LNCaP clone FGC (cell line): ENCODE data around the gene SLC6A6.

Experiments
- DNase-seq: peaks from one replicate; pipeline ENCODE4 v3.0.0-alpha.2; 2011; ENCODE audit warnings: low read depth
- H3K4me3 ChIP-seq: 2 replicates; pipeline ENCODE4 v1.5.1; 2011; ENCODE audit warnings: mild to moderate bottlenecking, low read depth, low read length, control low read depth
- CTCF ChIP-seq: IDR thresholded peaks from 2 replicates; pipeline ENCODE4 v1.5.1; 2012; ENCODE audit warnings: mild to moderate bottlenecking; ENCODE audit not compliant: control insufficient read depth, insufficient read depth; ENCODE audit errors: extremely low read depth

Gene SLC6A6

GRCh38 chr3:14425581-14426304 is 23.3 kb downstream of the SLC6A6 start:
- H3K4me3 ChIP-seq: no peak overlapping the region
- TF ChIP-seq CTCF: no peak
- DNase-seq: no peak

DNA sequence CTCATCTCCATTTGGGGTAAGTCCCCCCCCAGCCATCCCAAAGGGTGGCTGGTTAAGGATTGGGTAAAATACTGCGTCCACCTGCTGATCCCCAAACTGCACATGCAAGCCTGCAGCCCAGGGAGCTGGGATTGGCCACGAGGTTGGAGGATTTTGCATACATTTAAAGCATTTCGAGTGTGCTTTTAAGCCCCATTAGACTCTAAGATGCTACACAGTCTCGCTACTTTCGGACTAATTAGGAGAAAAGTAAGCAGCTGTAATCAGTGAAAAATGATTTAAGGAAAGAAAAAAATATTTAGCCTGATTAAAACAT is 23.9 kb downstream of the SLC6A6 start:
- no peak for DNase-seq
- no peak overlapping the region for H3K4me3 ChIP-seq
- no peak for TF ChIP-seq CTCF

- peak; percentile 22 for DNase-seq
- H3K4me3 ChIP-seq: no peak overlapping the region
- no peak for TF ChIP-seq CTCF
Observed at GRCh38 chr3:14428087-14429033, 26.0 kb downstream of the SLC6A6 start.

DNA sequence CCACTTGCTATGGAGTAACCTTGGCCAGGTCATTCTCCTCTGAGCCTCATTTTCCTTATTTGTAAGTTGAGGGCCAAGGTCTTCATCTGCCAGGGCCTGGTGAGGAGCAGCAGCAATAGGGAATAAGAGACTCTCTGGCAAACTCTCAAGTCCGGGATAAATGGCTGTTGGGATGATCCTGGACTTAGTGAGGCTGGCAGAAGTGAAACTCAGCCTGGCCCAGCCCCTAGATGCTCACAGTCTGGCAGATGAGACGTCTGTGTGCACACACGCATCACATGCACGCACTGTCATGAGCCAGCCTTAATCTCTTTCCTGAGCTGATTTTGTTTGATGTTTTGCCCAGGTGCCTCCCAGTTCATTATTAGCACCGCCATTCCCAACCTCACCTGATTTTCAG is 26.8 kb downstream of the SLC6A6 start:
- H3K4me3 ChIP-seq: no peak overlapping the region
- DNase-seq: no peak
- no peak for TF ChIP-seq CTCF

GRCh38 chr3:14429640-14430039 is 27.2 kb downstream of the SLC6A6 start:
- DNase-seq: no peak
- H3K4me3 ChIP-seq: no peak overlapping the region
- TF ChIP-seq CTCF: no peak

DNA sequence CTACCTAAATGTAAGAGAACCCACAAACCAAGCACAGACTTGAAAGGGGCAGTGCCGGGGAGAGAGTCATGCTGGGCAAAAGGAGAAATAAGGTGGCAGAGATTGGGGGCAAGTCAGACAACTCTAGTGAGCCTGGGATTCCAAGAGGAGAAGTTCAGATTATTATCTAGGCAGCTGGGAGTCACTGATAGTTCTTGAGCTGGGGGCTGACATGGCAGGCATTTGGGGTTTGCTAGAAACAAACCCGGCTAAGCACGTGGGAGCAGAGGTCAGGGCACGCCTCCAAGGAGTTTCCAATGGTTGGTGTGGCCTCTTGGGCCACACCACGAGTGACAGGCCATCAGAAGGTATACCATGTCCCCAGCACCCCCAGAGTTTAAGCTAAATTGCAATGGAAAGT is 27.6 kb downstream of the SLC6A6 start:
- no peak for TF ChIP-seq CTCF
- no peak for DNase-seq
- H3K4me3 ChIP-seq: no peak overlapping the region
